HL-60/S4 treated with phorbol 12-myristate 13-acetate at 8.2 ng/mL for 4 days and 3 days (cell line): Measurements from ENCODE around the gene TM9SF2.
"Not testable (repeated sequence)": the region's sequence is repeated elsewhere in the genome, so short reads cannot be mapped to it uniquely, and the experiment has no call there.

Experiments used
- in situ Hi-C: fragments of 300-500 bp; cut with MboI; formaldehyde crosslinking; loops from 2 replicates; pipeline ENCODE4 v1.15.0; 2022; ENCODE audit warnings: low sequenced_read_pairs

Gene TM9SF2

GRCh38 chr13:99491750-99492149 lies 9.5 kb upstream of the TM9SF2 start:
- in situ Hi-C loops, result not testable (repeated sequence)

GRCh38 chr13:99495466-99496183 lies 5.6 kb upstream of the TM9SF2 start:
- in situ Hi-C loops, result no loop called here

GRCh38 chr13:99496184-99497142 lies 4.8 kb upstream of the TM9SF2 start:
- in situ Hi-C loops, result no loop called here

GRCh38 chr13:99498171-99499161 lies 2.8 kb upstream of the TM9SF2 start:
- in situ Hi-C loops, result no loop called here

- in situ Hi-C loops, result no loop called here
Measured at GRCh38 chr13:99500839-99501183, 461 bp upstream of the TM9SF2 start.

- in situ Hi-C loops, result no loop called here
Measured at GRCh38 chr13:99501848-99502301, 603 bp downstream of the TM9SF2 start.

GRCh38 chr13:99505814-99506269 lies 4.6 kb downstream of the TM9SF2 start:
- in situ Hi-C loops, result no loop called here

GRCh38 chr13:99506634-99507033 lies 5.4 kb downstream of the TM9SF2 start:
- in situ Hi-C loops, result no loop called here

- in situ Hi-C loops, result no loop called here
Measured at GRCh38 chr13:99507054-99507453, 5.8 kb downstream of the TM9SF2 start.

- in situ Hi-C loops, result no loop called here
Measured at GRCh38 chr13:99507551-99507950, 6.3 kb downstream of the TM9SF2 start.

- in situ Hi-C loops, result no loop called here
Measured at GRCh38 chr13:99507986-99508385, 6.7 kb downstream of the TM9SF2 start.

- in situ Hi-C loops, result no loop called here
Measured at GRCh38 chr13:99509479-99509878, 8.2 kb downstream of the TM9SF2 start.

- in situ Hi-C loops, result no loop called here
Measured at GRCh38 chr13:99514801-99515200, 13.5 kb downstream of the TM9SF2 start.

GRCh38 chr13:99516153-99516929 lies 15.1 kb downstream of the TM9SF2 start:
- in situ Hi-C loops, result no loop called here

- in situ Hi-C loops, result no loop called here
Measured at GRCh38 chr13:99517577-99517976, 16.3 kb downstream of the TM9SF2 start.

- in situ Hi-C loops, result no loop called here
Measured at GRCh38 chr13:99517984-99518383, 16.7 kb downstream of the TM9SF2 start.

- in situ Hi-C loops, result no loop called here
Measured at GRCh38 chr13:99522298-99522697, 21.0 kb downstream of the TM9SF2 start.

- in situ Hi-C loops, result no loop called here
Measured at GRCh38 chr13:99523838-99524237, 22.6 kb downstream of the TM9SF2 start.

GRCh38 chr13:99525967-99526366 lies 24.7 kb downstream of the TM9SF2 start:
- in situ Hi-C loops, result no loop called here

- in situ Hi-C loops, result no loop called here
Measured at GRCh38 chr13:99526549-99526948, 25.3 kb downstream of the TM9SF2 start.
